ENCODE data around the gene TRRAP.

Gene TRRAP

DNA sequence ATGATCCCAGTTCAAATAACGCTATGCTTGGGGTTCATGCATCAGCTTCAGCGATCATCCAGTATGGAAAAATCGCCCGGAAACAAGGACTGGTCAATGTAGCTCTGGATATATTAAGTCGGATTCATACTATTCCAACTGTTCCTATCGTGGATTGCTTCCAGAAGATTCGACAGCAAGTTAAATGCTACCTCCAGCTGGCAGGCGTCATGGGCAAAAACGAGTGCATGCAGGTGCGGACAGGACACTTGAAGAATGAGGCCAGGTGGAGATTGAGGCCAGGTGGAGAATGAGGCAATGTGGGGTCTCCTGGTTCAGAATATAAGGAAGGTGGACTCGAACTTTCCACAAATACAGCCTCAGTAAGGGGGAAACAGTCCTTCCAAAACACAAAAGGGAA lies 105.8 kb downstream of the TRRAP start:
- H3K36me3 ChIP-seq (replicated peaks): peaks cover 72% of the 10 kb centered on the region
- DNase-seq: no peak
- no peak for TF ChIP-seq CTCF (IDR thresholded peaks at IDR 0.05; ENCODE audit: low read depth, low read length, missing control alignments)
- no peaks in the 10 kb centered on the region for H3K27me3 ChIP-seq (replicated peaks)
- no peak overlapping the region for H3K27ac ChIP-seq
- in situ Hi-C loops (cut with HindIII; ENCODE audit: low pct_ligation_motif_present, low sequenced_read_pairs): no loop called here
- H3K4me3 ChIP-seq (ENCODE audit: low read depth, low read length): no peak overlapping the region

GRCh38 chr7:98985406-98985805 lies 107.1 kb downstream of the TRRAP start:
- Histone ChIP-seq H3K4me3 (ENCODE audit: low read depth, low read length) (no peak overlapping the region), H3K27ac (no peak overlapping the region), H3K36me3 (replicated peaks) (peaks cover 79% of the 10 kb centered on the region), H3K27me3 (replicated peaks) (no peaks in the 10 kb centered on the region)
- no peak for TF ChIP-seq CTCF (IDR thresholded peaks at IDR 0.05; ENCODE audit: low read depth, low read length, missing control alignments)
- no peak for DNase-seq
- in situ Hi-C loops (cut with HindIII; ENCODE audit: low pct_ligation_motif_present, low sequenced_read_pairs): no loop called here

DNA sequence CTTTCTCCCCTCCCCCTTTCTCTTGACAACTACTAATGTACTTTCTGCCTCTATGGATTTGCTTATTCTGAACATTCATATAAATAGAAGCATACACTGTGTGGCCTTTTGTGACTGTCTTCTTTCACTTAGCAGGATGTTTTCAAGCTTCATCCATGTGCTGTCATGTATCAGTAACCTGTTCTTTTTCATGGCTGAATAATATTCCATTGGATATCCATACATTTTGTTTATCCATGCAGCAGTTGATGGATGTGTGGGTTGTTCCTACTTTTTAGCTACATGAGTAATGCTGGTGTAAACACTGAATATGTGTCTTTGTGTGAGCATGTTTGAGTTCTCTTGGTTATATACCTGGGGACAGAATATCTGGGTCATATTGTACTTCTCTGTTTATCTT lies 107.6 kb downstream of the TRRAP start:
- Histone ChIP-seq H3K27ac (no peak overlapping the region), H3K27me3 (replicated peaks) (no peaks in the 10 kb centered on the region), H3K36me3 (replicated peaks) (peaks cover 78% of the 10 kb centered on the region), H3K4me3 (ENCODE audit: low read depth, low read length) (no peak overlapping the region)
- TF ChIP-seq CTCF (IDR thresholded peaks at IDR 0.05; ENCODE audit: low read depth, low read length, missing control alignments): no peak
- DNase-seq: no peak
- in situ Hi-C loops (cut with HindIII; ENCODE audit: low pct_ligation_motif_present, low sequenced_read_pairs): no loop called here

DNA sequence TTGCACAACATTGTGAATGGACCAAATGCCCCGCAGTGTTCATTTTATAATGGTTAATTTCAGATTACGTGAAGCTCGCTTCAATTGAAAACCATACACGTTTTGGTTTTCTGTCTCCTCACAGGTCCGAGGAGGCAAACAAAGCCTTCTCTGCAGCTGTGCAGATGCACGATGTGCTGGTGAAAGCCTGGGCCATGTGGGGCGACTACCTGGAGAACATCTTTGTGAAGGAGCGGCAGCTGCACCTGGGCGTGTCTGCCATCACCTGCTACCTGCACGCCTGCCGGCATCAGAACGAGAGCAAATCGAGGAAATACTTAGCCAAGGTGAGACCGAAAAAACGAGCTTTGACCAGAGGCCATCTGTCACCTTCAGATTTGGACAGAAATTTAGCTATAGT lies 110.3 kb downstream of the TRRAP start:
- Histone ChIP-seq H3K4me3 (ENCODE audit: low read depth, low read length) (no peak overlapping the region), H3K27ac (no peak overlapping the region), H3K27me3 (replicated peaks) (no peaks in the 10 kb centered on the region), H3K36me3 (replicated peaks) (peaks cover 65% of the 10 kb centered on the region)
- no peak for TF ChIP-seq CTCF (IDR thresholded peaks at IDR 0.05; ENCODE audit: low read depth, low read length, missing control alignments)
- DNase-seq: no peak
- in situ Hi-C loops (cut with HindIII; ENCODE audit: low pct_ligation_motif_present, low sequenced_read_pairs): no loop called here

DNA sequence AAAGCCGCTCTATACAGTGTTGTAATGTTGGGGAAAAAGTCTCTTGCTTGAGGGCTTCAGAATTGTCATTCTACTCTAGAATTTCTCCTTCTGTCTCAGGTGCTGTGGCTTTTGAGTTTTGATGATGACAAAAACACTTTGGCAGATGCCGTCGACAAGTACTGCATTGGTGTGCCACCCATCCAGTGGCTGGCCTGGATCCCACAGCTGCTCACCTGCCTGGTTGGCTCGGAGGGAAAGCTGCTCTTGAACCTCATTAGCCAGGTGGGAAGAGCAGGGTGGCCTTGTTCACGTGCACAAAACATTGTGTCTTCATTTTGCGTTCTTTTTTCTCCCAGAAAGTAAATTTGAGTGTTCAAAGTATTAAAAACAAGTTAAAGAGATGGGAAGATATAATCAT lies 112.0 kb downstream of the TRRAP start:
- Histone ChIP-seq H3K27ac (no peak overlapping the region), H3K27me3 (replicated peaks) (no peaks in the 10 kb centered on the region), H3K4me3 (ENCODE audit: low read depth, low read length) (no peak overlapping the region), H3K36me3 (replicated peaks) (peaks cover 56% of the 10 kb centered on the region)
- TF ChIP-seq CTCF (IDR thresholded peaks at IDR 0.05; ENCODE audit: low read depth, low read length, missing control alignments): no peak
- in situ Hi-C loops (cut with HindIII; ENCODE audit: low pct_ligation_motif_present, low sequenced_read_pairs): no loop called here
- no peak for DNase-seq

DNA sequence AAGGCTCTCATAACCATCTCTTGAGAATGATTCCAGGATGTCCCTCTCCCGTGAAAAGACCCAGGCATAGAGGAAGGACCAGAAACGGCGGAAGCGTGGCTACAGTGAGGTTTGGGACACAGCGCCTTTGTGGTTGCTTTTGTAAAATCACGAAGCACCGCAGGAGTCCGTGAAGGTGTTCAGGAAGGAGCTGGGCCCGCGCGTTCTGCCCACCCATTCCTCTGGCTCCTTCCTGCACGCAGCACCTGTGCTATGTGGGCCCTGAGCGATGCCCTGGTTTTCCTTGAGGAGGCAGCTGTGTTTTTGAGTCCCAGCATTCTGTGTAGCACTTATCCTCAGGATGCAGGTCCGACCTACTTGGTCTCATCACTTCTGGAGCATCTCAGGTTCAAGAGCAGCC lies 112.8 kb downstream of the TRRAP start:
- in situ Hi-C loops (cut with HindIII; ENCODE audit: low pct_ligation_motif_present, low sequenced_read_pairs): no loop called here
- H3K36me3 ChIP-seq (replicated peaks): peaks cover 49% of the 10 kb centered on the region
- DNase-seq: no peak
- H3K27ac ChIP-seq: no peak overlapping the region
- no peak overlapping the region for H3K4me3 ChIP-seq (ENCODE audit: low read depth, low read length)
- H3K27me3 ChIP-seq (replicated peaks): no peaks in the 10 kb centered on the region
- no peak for TF ChIP-seq CTCF (IDR thresholded peaks at IDR 0.05; ENCODE audit: low read depth, low read length, missing control alignments)
